ENCODE measurements around the gene MAP2K1.
"Not testable (repeated sequence)": the region's sequence is repeated elsewhere in the genome, so short reads cannot be mapped to it uniquely, and the experiment has no call there.

The MAP2K1 gene
- 73.1 to 87.3 (median 83.6) reads per million in 3 donors for total RNA-seq

DNA sequence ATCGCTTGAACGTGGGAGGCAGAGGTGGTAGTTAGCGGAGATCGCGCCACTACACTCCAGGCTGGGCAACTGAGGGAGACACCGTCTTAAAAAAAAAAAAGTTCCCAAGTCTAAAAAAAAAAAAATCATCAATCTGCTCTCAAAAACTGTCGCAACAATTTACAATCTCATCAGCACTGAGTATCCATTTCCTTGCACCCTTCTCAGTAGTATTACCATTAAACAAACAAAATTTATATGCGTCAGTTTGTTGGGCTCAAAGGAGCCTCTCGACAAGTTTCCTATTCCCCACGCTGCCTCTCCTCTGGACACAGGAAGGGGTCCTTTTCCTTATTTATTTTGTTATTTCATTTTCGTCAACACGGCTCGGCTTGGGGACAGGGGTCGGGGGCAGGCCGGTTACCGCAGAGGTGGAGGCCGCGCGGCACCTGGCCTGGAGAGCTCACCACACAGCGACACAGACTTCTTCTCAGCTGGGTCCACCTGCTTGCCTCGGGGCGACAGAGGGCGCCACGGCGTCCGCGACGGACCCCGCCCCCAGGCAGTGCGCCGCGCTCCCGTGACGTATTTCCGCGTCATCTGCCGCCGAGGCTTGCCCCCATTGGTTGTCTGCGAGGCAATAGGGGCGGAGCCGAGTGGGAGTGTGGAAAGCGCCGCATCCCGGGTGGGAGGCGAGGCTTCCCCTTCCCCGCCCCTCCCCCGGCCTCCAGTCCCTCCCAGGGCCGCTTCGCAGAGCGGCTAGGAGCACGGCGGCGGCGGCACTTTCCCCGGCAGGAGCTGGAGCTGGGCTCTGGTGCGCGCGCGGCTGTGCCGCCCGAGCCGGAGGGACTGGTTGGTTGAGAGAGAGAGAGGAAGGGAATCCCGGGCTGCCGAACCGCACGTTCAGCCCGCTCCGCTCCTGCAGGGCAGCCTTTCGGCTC, at the start of gene MAP2K1:
Gene MAP2K1, plus strand, starts transcription at position 709 of the 920 bp plus-strand sequence. CDS start 436 bp downstream, outside the sequence.
- Histone ChIP-seq H3K27ac (ENCODE audit: insufficient read depth, low read length, poor library complexity, severe bottlenecking) (peak within 1 kb of the TSS; percentile 83), H3K27me3 (replicated peaks; ENCODE audit: control insufficient read depth, insufficient read depth, low read length, poor library complexity, severe bottlenecking) (no peaks in the 10 kb centered on the region), H3K4me3 (ENCODE audit: insufficient read depth, low read depth, low read length, poor library complexity, severe bottlenecking) (peak within 1 kb of the TSS; percentile 90), H3K9me3 (ENCODE audit: control insufficient read depth, low read length) (no peaks in the 10 kb centered on the region), H3K4me1 (ENCODE audit: control insufficient read depth, insufficient read depth, low read length, poor library complexity, severe bottlenecking) (peaks cover 38% of the 10 kb centered on the region), H3K36me3 (ENCODE audit: control insufficient read depth, insufficient read depth, low read length) (no peaks in the 10 kb centered on the region)
- DNase-seq, result peak; percentile 97 to 98 (median 98)

DNA sequence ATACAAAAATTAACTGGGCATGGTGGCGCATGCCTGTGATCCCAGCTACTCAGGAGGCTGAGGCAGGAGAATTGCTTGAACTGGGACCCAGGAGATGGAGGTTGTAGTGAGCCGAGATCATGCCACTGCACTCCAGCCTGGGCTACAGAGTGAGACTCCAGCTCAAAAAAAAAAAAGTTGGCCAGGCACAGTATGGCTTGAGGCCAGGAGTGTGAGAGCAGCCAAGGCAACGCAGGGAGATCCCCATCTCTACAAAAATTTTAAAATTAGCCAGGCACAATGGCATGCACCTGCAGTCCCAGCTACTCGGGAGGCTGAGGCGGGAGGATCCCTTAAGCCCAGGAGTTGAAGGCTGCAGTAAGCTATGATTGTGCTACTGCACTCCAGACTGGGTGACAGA, 38.2 kb upstream of the MAP2K1 start:
- not testable (repeated sequence) for H3K27ac ChIP-seq (ENCODE audit: insufficient read depth, low read length, poor library complexity, severe bottlenecking); H3K27me3 ChIP-seq (replicated peaks; ENCODE audit: control insufficient read depth, insufficient read depth, low read length, poor library complexity, severe bottlenecking); DNase-seq; H3K36me3 ChIP-seq (ENCODE audit: control insufficient read depth, insufficient read depth, low read length); H3K4me3 ChIP-seq (ENCODE audit: insufficient read depth, low read depth, low read length, poor library complexity, severe bottlenecking); H3K4me1 ChIP-seq (ENCODE audit: control insufficient read depth, insufficient read depth, low read length, poor library complexity, severe bottlenecking); H3K9me3 ChIP-seq (ENCODE audit: control insufficient read depth, low read length)

DNA sequence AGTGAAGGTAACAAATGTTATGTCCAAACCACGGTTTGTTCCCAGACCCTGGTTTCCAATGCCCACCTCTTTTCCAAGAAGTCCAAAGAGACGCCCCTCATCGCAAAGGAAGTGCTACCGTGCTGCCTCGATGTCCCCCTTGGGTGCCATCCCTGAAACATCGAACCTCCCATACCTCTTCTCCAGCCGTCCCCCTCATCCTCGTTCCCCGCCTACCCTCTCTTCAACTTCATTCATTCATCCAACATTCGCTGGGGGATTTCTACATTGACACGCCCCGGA, 30.7 kb upstream of the MAP2K1 start:
- Histone ChIP-seq H3K36me3 (ENCODE audit: control insufficient read depth, insufficient read depth, low read length) (no peaks in the 10 kb centered on the region), H3K27ac (ENCODE audit: insufficient read depth, low read length, poor library complexity, severe bottlenecking) (peak overlapping the region; percentile 55), H3K4me3 (ENCODE audit: insufficient read depth, low read depth, low read length, poor library complexity, severe bottlenecking) (peak overlapping the region; percentile 56), H3K27me3 (replicated peaks; ENCODE audit: control insufficient read depth, insufficient read depth, low read length, poor library complexity, severe bottlenecking) (no peaks in the 10 kb centered on the region), H3K9me3 (ENCODE audit: control insufficient read depth, low read length) (no peaks in the 10 kb centered on the region), H3K4me1 (ENCODE audit: control insufficient read depth, insufficient read depth, low read length, poor library complexity, severe bottlenecking) (peaks cover 6% of the 10 kb centered on the region)
- DNase-seq, result no peak

DNA sequence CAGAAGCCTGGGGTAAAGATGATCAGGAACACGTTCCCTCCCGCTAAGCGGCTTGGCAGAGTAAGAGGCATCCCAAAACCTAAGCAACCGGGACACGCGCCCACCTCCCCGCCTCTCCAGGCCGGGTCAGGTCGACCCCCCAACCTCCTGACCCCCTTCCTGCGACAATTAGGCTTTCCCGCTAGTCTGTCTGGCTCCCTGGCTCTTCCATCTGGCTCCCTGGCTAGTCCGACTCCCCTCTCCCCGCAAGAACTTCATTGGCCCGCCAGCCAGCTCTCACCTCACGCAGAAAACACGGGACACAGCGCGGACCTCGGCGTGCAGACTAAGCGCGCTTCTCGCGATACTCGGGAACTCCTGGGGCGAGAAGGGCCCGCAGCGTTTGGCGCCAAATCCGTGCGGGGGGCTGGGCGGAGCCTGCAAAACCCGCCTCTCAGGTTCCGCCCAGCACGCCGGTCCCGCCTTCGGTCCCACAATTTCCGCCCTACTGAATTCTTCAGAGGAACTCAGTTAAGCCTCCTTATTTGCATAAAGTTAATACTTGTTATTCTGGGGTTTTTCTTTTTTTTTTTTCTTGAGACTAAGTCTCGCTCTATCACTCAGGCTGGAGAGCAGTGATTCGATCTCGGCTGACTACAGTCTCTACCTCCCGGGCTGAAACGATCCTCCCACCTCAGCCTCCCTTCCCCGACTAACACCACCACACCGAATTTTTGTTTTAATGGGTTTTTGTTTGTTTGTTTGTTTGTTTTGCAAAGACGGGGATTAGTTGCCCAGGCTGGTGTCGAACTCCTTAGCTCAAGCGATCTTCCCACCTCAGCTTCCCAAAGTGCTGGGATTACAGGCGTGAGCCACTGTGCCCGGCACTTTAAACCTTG, 30.1 kb upstream of the MAP2K1 start, which contains the start of gene TIPIN:
Gene TIPIN, minus strand, starts transcription at position 327 of the 878 bp plus-strand sequence. CDS start 3,738 bp downstream, outside the sequence.
- H3K36me3 ChIP-seq (ENCODE audit: control insufficient read depth, insufficient read depth, low read length), result no peaks in the 10 kb centered on the region
- peak; percentile 94 to 97 (median 95) for DNase-seq
- peak within 1 kb of the TSS; percentile 55 for H3K27ac ChIP-seq (ENCODE audit: insufficient read depth, low read length, poor library complexity, severe bottlenecking)
- peaks cover 6% of the 10 kb centered on the region for H3K4me1 ChIP-seq (ENCODE audit: control insufficient read depth, insufficient read depth, low read length, poor library complexity, severe bottlenecking)
- H3K27me3 ChIP-seq (replicated peaks; ENCODE audit: control insufficient read depth, insufficient read depth, low read length, poor library complexity, severe bottlenecking), result no peaks in the 10 kb centered on the region
- no peaks in the 10 kb centered on the region for H3K9me3 ChIP-seq (ENCODE audit: control insufficient read depth, low read length)
- peak within 1 kb of the TSS; percentile 56 for H3K4me3 ChIP-seq (ENCODE audit: insufficient read depth, low read depth, low read length, poor library complexity, severe bottlenecking)

DNA sequence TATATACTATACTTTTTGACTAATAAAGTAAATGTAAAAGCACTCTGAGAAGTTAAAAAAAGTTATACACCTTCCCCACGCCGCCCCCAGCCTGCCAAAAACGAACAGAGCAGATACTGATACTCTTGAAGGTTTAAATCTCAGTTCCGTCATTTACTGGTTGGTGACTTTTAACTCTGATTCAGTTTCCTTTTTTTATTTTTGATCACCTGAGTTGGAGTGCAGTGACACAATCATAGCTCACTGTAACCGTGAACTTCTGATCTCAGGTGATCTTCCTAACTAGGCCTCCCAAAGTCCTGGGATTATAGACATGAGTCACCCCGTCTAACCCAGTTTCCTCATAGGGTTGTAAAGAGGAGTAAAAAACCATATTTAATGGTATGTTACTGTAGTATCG, 27.0 kb upstream of the MAP2K1 start:
- peaks cover 6% of the 10 kb centered on the region for H3K4me1 ChIP-seq (ENCODE audit: control insufficient read depth, insufficient read depth, low read length, poor library complexity, severe bottlenecking)
- no peak overlapping the region for H3K4me3 ChIP-seq (ENCODE audit: insufficient read depth, low read depth, low read length, poor library complexity, severe bottlenecking)
- H3K9me3 ChIP-seq (ENCODE audit: control insufficient read depth, low read length), result no peaks in the 10 kb centered on the region
- no peaks in the 10 kb centered on the region for H3K27me3 ChIP-seq (replicated peaks; ENCODE audit: control insufficient read depth, insufficient read depth, low read length, poor library complexity, severe bottlenecking)
- no peak for DNase-seq
- no peak overlapping the region for H3K27ac ChIP-seq (ENCODE audit: insufficient read depth, low read length, poor library complexity, severe bottlenecking)
- H3K36me3 ChIP-seq (ENCODE audit: control insufficient read depth, insufficient read depth, low read length), result no peaks in the 10 kb centered on the region

DNA sequence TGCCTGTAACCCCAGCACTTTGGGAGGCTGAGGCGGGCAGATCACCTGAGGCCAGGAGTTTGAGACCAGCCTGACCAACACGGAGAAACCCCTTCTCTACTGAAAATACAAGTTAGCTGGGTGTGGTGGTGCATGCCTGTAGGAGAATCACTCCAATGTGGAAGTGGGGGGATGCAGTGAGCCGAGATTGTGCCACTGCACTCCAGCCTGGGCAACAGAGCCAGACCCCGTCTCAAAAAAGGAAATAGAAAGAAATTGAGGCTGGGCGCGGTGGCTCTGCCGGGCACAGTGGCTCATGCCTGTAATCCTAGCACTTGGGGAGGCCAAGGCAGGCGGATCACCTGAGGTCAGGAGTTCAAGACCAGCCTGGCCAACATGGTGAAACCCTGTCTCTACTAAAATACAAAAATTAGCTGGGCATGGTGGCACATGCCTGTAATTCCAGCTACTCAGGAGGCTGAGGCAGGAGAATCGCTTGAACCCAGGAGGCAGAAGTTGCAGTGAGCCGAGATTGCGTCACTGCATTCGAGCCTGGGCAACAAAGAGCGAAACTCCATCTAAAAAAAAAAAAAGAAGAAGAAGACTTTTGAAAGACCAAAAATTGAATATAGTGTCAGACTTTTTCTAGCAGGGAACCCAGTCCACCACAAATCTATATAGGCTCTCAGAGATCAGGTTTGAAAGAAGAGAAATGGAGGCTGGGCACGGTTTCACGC, 24.8 kb upstream of the MAP2K1 start:
- not testable (repeated sequence) for H3K27ac ChIP-seq (ENCODE audit: insufficient read depth, low read length, poor library complexity, severe bottlenecking); H3K4me3 ChIP-seq (ENCODE audit: insufficient read depth, low read depth, low read length, poor library complexity, severe bottlenecking); H3K27me3 ChIP-seq (replicated peaks; ENCODE audit: control insufficient read depth, insufficient read depth, low read length, poor library complexity, severe bottlenecking); H3K4me1 ChIP-seq (ENCODE audit: control insufficient read depth, insufficient read depth, low read length, poor library complexity, severe bottlenecking); H3K9me3 ChIP-seq (ENCODE audit: control insufficient read depth, low read length); H3K36me3 ChIP-seq (ENCODE audit: control insufficient read depth, insufficient read depth, low read length); DNase-seq

DNA sequence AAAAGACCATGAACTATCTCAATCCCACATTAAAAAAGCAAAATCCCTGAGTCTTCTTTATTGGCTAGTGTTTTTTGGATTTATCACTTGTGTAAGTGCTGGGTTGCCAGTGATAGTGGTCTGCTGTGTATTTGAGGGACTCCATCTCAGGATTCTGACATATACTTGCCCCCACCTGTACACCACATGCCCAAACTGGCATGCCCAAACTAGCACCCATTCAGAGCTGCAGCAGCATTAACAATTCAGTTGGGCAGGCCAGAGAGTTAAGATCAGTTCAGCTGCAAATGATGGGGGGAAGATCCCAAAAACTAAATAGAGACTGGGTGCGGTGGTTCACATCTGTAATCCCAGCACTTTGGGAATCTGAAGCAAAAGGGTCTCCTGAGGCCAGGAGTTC, 23.9 kb upstream of the MAP2K1 start:
- H3K4me1 ChIP-seq (ENCODE audit: control insufficient read depth, insufficient read depth, low read length, poor library complexity, severe bottlenecking), result no peaks in the 10 kb centered on the region
- DNase-seq, result no peak
- no peaks in the 10 kb centered on the region for H3K9me3 ChIP-seq (ENCODE audit: control insufficient read depth, low read length)
- no peak overlapping the region for H3K27ac ChIP-seq (ENCODE audit: insufficient read depth, low read length, poor library complexity, severe bottlenecking)
- H3K36me3 ChIP-seq (ENCODE audit: control insufficient read depth, insufficient read depth, low read length), result no peaks in the 10 kb centered on the region
- H3K27me3 ChIP-seq (replicated peaks; ENCODE audit: control insufficient read depth, insufficient read depth, low read length, poor library complexity, severe bottlenecking), result no peaks in the 10 kb centered on the region
- no peak overlapping the region for H3K4me3 ChIP-seq (ENCODE audit: insufficient read depth, low read depth, low read length, poor library complexity, severe bottlenecking)

DNA sequence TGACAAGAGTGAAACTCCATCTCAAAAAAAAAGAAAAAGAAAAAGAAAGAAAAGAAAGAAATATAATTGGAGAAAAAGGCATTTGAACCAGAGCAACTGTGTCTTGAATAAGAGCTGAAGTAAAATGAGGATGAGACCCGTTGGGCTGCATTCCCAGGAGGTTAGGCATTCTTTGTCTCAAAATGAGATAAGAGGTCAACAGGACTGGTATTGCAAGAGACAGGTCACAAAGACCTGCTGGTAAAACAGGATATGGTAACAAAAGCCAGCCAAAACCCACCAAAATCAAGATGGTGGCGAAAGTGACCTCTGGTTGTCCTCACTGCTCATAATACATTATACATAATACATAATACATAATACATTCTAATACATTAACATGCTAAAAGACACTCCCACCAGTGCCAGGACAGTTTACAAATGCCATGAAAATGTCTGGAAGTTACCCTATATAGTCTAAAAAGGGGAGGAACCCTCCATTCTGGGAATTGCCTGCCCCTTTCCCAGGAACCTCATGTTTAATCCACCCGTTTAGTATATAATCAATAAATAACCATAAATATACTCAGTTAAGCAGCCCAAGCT, 21.7 kb upstream of the MAP2K1 start:
- Histone ChIP-seq H3K4me3 (ENCODE audit: insufficient read depth, low read depth, low read length, poor library complexity, severe bottlenecking) (no peak overlapping the region), H3K27me3 (replicated peaks; ENCODE audit: control insufficient read depth, insufficient read depth, low read length, poor library complexity, severe bottlenecking) (no peaks in the 10 kb centered on the region), H3K9me3 (ENCODE audit: control insufficient read depth, low read length) (no peaks in the 10 kb centered on the region), H3K36me3 (ENCODE audit: control insufficient read depth, insufficient read depth, low read length) (no peaks in the 10 kb centered on the region), H3K4me1 (ENCODE audit: control insufficient read depth, insufficient read depth, low read length, poor library complexity, severe bottlenecking) (peaks cover 2% of the 10 kb centered on the region), H3K27ac (ENCODE audit: insufficient read depth, low read length, poor library complexity, severe bottlenecking) (no peak overlapping the region)
- no peak for DNase-seq

DNA sequence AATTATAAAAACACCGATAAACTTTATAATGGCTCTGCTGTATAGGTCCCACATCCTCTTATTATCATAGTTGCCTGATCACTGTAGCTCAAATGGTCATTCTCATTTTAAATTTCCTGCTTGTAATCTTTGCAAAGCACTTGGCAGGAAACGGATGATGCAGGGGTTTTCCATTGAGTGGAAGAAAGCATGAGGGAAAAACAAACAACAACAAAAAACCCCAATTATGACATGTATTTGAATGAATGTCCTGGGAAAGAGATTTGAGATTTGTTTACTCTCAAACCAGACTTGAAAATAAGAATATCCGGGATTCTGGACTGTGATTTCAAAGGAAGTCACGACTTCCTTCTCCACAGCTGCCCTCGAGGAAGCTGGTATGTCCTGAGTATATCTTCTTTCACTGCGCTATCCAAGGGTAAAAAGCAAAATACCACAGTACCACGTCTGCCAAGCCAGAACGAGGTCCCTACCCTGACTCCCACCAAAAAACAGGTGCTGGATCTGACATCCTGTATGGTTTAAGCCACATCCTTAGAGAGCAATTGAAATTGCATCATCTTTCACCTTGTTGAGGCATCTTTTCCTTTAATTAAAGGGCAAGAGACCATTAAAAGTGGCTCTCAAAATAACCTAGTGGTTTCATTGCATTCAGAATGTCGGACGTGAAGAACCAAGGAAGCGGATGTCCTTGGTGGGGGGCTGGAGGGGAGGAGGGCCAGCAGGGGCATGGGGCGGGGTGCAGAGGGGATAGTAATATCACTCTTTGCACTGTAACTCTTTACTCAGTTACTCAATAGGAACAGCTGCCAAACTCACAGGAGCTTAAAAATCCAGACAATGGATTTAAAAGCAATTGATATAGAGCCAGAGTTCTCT, 16.7 kb upstream of the MAP2K1 start:
- peak overlapping the region; percentile 64 for H3K27ac ChIP-seq (ENCODE audit: insufficient read depth, low read length, poor library complexity, severe bottlenecking)
- peak overlapping the region; percentile 38 for H3K4me3 ChIP-seq (ENCODE audit: insufficient read depth, low read depth, low read length, poor library complexity, severe bottlenecking)
- DNase-seq, result no peak

More for the DNA sequence above, 16.7 kb upstream of the MAP2K1 start:
- Histone ChIP-seq H3K27me3 (replicated peaks; ENCODE audit: control insufficient read depth, insufficient read depth, low read length, poor library complexity, severe bottlenecking) (no peaks in the 10 kb centered on the region), H3K4me1 (ENCODE audit: control insufficient read depth, insufficient read depth, low read length, poor library complexity, severe bottlenecking) (peaks cover 6% of the 10 kb centered on the region), H3K9me3 (ENCODE audit: control insufficient read depth, low read length) (no peaks in the 10 kb centered on the region), H3K36me3 (ENCODE audit: control insufficient read depth, insufficient read depth, low read length) (no peaks in the 10 kb centered on the region)
